Activated CD4-positive, alpha-beta T cell treated with anti-CD3 and anti-CD28 coated beads, Interleukin-2, amount 10 ng/mL, durations not matched to agents 7 days and 5 days (primary cell): Measurements from ENCODE around the gene PAN2. TPM values are rescaled to one million over a fixed set of nuclear protein-coding genes. Genes with fewer than 3 reads are reported as not detected.
"Not testable (repeated sequence)": the region's sequence is repeated elsewhere in the genome, so short reads cannot be mapped to it uniquely, and the experiment has no call there.

Experiments
- CTCF ChIA-PET: fragments of 350-600 bp; sonication (Branson Sonifier 250); formaldehyde crosslinking; loops from one replicate; lab custom pipeline; 2021; ENCODE audit warnings: antibody characterized with exemption; lab: Charles Lee
- POLR2A ChIA-PET: fragments of 350-600 bp; sonication (Branson Sonifier 250); formaldehyde crosslinking; loops from one replicate; lab custom pipeline; 2021; ENCODE audit warnings: antibody characterized with exemption; lab: Charles Lee
- DNase-seq: peaks from one replicate; pipeline ENCODE4 v3.0.0-alpha.2; 2020
- H3K27ac Mint-ChIP-seq: one replicate; pipeline ENCODE4 v1.8.0; 2021; ENCODE audit warnings: mild to moderate bottlenecking, moderate library complexity, mixed read lengths
- H3K27me3 Mint-ChIP-seq: one replicate; pipeline ENCODE4 v1.8.0; 2021; ENCODE audit warnings: mixed read lengths
- H3K36me3 Mint-ChIP-seq: one replicate; pipeline ENCODE4 v1.8.0; 2021; ENCODE audit warnings: low read depth, mixed read lengths
- H3K4me1 Mint-ChIP-seq: one replicate; pipeline ENCODE4 v1.8.0; 2021; ENCODE audit warnings: mixed read lengths
- H3K4me3 Mint-ChIP-seq: one replicate; pipeline ENCODE4 v1.8.0; 2021; ENCODE audit warnings: mild to moderate bottlenecking, moderate library complexity, mixed read lengths
- H3K9me3 Mint-ChIP-seq: one replicate; pipeline ENCODE4 v1.8.0; 2021; ENCODE audit warnings: mixed read lengths
- total RNA-seq, 2 experiments: library from RNA; stranded (reverse); gene quantifications; one replicate each; pipeline ENCODE4 v1.2.3, GENCODE V29; 2021

The PAN2 gene
- total RNA-seq, 2 experiments from 2014 or later: 76.9 to 78.9 TPM

DNA sequence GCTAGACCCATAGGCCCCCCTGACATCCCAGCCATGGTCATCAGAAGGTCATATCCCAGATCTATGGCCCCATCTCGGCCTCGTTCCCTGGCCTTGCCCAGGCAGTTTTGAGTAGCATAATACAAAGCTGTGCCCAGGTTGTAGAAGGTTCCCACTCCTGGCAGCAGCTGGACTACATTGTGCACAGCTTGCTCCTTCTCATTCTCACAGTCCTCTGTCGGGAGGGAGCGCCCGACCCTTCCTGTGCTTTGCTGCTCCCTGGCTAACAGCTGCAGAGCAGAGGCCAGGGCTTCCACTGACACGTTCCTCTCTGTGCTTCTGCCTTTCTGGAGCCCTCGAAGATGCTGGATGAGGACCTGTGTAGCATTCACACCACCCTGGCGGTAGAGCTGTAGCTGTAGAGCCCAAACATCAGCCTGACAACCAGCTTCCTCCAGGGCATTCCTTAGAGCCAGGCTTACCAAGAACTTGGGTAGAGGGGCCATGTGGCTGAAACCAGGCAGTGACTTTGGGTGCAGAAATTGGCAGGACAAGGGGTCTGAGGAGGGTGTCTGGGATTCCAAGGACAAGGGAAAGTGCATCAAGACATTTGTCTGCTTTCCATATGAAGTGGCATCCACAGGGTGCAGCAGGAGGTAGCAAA lies 27.8 kb upstream of the PAN2 start:
- Mint-ChIP-seq H3K4me3 (peak overlapping the region; percentile 91), H3K27me3 (no peaks in the 10 kb centered on the region), H3K27ac (peak overlapping the region; percentile 99), H3K4me1 (peaks cover 27% of the 10 kb centered on the region), H3K36me3 (peaks cover 19% of the 10 kb centered on the region), H3K9me3 (no peaks in the 10 kb centered on the region)
- ChIA-PET CTCF (interaction anchor here (1.0 to 3.9 kb wide), 7 partner anchors 12 to 348 kb away, joined by 3 to 21 read pairs (median 4); partner anchors contain the start of genes SMARCC2 and TIMELESS), POLR2A (interaction anchor here (0.6 kb wide), 1 partner anchor 45 kb away, joined by 3 read pairs; no protein-coding TSS in a partner anchor)
- no peak for DNase-seq

DNA sequence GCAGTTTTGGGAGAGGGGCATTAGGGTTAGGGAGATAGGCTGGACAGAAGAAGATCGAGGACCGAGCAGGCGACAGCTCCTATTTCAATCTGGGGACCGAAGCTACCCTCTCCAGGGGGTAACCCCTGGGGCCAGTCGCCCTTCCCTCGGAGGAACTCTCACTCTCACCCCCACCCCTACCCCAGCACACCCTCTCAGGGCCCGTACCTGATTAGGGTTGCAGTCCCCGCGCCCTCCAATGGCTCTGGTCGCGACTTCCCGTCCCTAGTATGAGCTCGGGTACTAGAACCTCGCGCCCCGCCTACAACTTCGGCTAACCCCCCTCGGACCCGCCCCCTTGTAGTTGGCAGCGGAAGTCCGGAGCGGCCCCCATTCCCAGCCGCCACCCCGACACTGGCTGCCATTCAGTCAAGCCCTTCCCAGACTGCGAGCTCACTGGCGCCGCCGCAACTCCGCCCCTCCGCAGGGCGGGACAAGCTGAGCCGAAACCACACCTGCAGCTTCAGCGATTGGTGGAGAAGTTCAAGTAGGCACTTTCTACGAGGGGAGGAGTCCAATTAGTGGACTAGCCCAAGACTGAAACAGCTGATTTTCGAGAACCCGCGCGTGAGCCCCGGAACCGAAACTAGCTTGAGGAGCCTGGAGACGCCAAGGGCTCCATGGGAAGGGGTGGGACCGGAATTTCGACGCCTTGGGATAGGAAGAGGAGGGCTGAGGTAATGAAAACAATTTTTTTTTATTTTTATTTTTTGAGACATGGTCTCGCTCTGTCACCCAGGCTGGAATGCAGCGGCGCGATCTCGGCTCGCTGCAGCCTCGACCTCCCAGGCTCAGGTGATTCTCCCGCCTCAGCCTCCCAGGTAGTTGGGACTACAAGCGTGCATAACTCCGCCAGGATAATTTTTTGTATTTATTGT lies 26.3 kb upstream of the PAN2 start, which contains the start of gene STAT2:
STAT2 (minus strand) TSS at position 257 of the 917 bp plus-strand sequence. CDS start 3,536 bp downstream, outside the sequence.
- peak within 1 kb of the TSS; percentile 99 for H3K27ac Mint-ChIP-seq
- POLR2A ChIA-PET: interaction anchor here (0.5 to 2.3 kb wide), 10 partner anchors 15 to 374 kb away, joined by 3 to 10 read pairs (median 3); partner anchors contain the start of genes CNPY2 and IL23A
- H3K27me3 Mint-ChIP-seq: no peaks in the 10 kb centered on the region
- H3K36me3 Mint-ChIP-seq: peaks cover 29% of the 10 kb centered on the region
- CTCF ChIA-PET: interaction anchor here (0.6 to 3.9 kb wide), 19 partner anchors 8 to 276 kb away, joined by 3 to 26 read pairs (median 4); partner anchors contain the start of genes ANKRD52, CNPY2, IL23A and RNF41
- peaks cover 32% of the 10 kb centered on the region for H3K4me1 Mint-ChIP-seq
- peak; percentile 100 for DNase-seq
- H3K9me3 Mint-ChIP-seq: no peaks in the 10 kb centered on the region
- H3K4me3 Mint-ChIP-seq: peak within 1 kb of the TSS; percentile 91

DNA sequence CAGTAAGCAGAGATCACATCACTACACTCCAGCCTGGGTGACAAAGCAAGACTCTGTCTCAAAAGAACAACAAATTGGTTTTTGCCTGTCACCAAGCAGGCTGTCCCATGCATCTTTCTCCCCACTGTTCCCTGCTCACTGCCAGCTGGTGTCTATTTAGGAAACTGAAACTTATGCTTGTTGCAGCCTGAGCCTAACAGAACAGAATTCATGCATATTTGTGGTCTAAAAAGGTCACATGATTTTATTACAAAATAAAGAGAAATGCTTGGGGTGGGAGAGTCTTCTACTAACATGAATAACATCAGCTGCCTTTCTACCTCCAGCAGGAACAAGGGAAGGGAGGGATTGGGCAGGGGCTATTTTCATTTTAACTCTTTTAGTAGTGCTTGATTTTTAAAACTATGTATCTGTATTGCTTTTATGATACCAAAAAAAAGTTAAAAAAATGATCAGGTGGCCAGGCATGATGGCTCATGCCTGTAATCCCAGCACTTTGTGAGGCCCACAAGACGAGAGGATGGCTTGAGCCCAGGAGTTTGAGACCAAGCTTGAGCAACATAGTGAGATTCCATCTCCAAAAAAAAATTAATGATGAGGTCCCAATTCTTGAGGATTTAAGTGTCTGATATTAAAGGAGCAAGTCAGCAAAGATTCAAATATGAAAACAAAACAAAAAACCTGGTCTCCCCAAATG lies 25.2 kb upstream of the PAN2 start:
- POLR2A ChIA-PET: interaction anchor here (0.6 to 2.3 kb wide), 7 partner anchors 16 to 241 kb away, joined by 3 to 10 read pairs (median 3); partner anchors contain the start of genes CNPY2, IL23A and ZC3H10

DNA sequence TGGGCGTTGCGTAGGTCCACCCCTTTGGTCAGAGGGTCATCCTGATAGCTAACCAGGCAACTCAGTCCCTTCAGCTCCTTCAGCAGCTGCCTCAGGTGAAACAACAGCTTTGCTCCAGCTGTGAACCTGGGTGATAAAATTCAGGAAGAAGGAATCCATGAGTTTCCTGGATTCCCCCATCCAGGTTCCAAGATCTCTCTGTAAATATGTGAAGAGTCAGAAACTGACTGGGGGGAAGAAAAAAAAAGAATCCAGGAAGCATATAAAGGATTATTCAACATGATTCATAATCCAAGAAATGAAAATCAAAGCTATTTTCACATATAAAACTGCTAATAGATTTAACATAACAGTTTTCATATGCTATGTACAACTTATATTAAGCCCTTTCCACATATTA lies 17.5 kb upstream of the PAN2 start:
- ChIA-PET POLR2A (interaction anchor here (0.6 to 1.2 kb wide), 2 partner anchors 13 to 117 kb away, joined by 3 to 4 read pairs; partner anchors contain the start of gene IL23A), CTCF (interaction anchor here (0.5 to 3.5 kb wide), 10 partner anchors 9 to 113 kb away, joined by 3 to 21 read pairs (median 3); partner anchors contain the start of genes ANKRD52, IL23A and STAT2)
- Mint-ChIP-seq H3K36me3 (peaks cover 71% of the 10 kb centered on the region), H3K4me3 (no peak overlapping the region), H3K27ac (no peak overlapping the region), H3K4me1 (peaks cover 8% of the 10 kb centered on the region), H3K27me3 (no peaks in the 10 kb centered on the region), H3K9me3 (no peaks in the 10 kb centered on the region)
- no peak for DNase-seq

More for the DNA sequence above, 25.2 kb upstream of the PAN2 start:
- peak overlapping the region; percentile 91 for H3K4me3 Mint-ChIP-seq
- no peak for DNase-seq
- CTCF ChIA-PET: interaction anchor here (0.5 to 3.9 kb wide), 12 partner anchors 9 to 170 kb away, joined by 3 to 26 read pairs (median 4); partner anchors contain the start of genes IL23A, RNF41 and SMARCC2
- peaks cover 32% of the 10 kb centered on the region for H3K4me1 Mint-ChIP-seq
- no peaks in the 10 kb centered on the region for H3K9me3 Mint-ChIP-seq
- no peaks in the 10 kb centered on the region for H3K27me3 Mint-ChIP-seq
- peak overlapping the region; percentile 99 for H3K27ac Mint-ChIP-seq
- peaks cover 39% of the 10 kb centered on the region for H3K36me3 Mint-ChIP-seq

DNA sequence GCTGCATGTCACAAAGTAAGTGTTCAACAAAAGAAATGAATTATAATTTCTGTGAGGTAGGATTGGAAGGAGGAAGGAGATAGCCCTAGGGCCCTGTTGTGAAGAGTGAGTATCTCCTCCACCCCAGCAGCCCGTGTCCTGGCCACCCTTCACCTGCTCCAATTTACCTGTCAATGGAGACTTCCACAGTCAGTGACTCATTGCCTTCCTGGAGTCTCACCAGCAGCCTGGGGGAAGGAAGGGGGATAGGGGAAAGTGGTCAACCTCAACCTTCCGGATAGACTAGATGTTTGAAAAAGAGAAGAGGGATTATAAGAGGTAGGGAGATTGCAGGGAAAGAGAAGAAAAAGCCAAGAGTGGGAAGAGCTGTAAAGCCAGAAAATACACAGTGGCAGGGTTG lies 16.9 kb upstream of the PAN2 start:
- Mint-ChIP-seq H3K9me3 (no peaks in the 10 kb centered on the region), H3K4me1 (peaks cover 4% of the 10 kb centered on the region), H3K4me3 (no peak overlapping the region), H3K27me3 (no peaks in the 10 kb centered on the region), H3K36me3 (peaks cover 71% of the 10 kb centered on the region), H3K27ac (no peak overlapping the region)
- DNase-seq: no peak
- ChIA-PET CTCF (interaction anchor here (0.6 to 3.5 kb wide), 8 partner anchors 8 to 92 kb away, joined by 3 to 21 read pairs (median 3); partner anchors contain the start of genes ANKRD52, IL23A and STAT2), POLR2A (interaction anchor here (1.2 kb wide), 1 partner anchor 12 kb away, joined by 3 read pairs; the partner anchor contains the start of gene IL23A)

DNA sequence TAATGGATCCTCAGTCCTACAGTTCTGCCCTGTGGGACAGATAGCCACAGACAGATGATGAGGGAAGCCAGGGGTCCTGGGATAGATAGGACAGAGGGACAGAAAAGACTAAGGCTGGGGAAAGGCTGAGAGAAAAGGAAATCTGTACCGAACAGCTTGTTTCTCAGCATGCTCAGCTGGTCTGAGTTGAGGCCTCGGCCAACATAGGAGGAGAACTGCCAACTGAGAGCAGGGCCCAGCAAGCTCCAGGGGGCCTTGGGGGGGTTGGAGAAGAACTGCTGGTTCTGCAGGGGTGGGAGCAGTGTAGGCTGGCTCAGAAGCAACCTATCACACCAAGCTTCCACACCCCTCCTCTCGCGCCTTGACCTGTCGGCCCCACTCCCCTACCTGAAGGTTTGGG lies 15.0 kb upstream of the PAN2 start:
- no peak for DNase-seq
- H3K36me3 Mint-ChIP-seq: peaks cover 67% of the 10 kb centered on the region
- peaks cover 3% of the 10 kb centered on the region for H3K4me1 Mint-ChIP-seq
- H3K9me3 Mint-ChIP-seq: no peaks in the 10 kb centered on the region
- H3K27ac Mint-ChIP-seq: no peak overlapping the region
- H3K27me3 Mint-ChIP-seq: no peaks in the 10 kb centered on the region
- ChIA-PET POLR2A (interaction anchor here (1.1 kb wide), 1 partner anchor 24 kb away, joined by 3 read pairs; no protein-coding TSS in a partner anchor), CTCF (interaction anchor here (0.6 to 3.5 kb wide), 3 partner anchors 11 to 321 kb away, joined by 4 to 21 read pairs (median 5); partner anchors contain the start of genes CNPY2 and STAT2)
- no peak overlapping the region for H3K4me3 Mint-ChIP-seq

DNA sequence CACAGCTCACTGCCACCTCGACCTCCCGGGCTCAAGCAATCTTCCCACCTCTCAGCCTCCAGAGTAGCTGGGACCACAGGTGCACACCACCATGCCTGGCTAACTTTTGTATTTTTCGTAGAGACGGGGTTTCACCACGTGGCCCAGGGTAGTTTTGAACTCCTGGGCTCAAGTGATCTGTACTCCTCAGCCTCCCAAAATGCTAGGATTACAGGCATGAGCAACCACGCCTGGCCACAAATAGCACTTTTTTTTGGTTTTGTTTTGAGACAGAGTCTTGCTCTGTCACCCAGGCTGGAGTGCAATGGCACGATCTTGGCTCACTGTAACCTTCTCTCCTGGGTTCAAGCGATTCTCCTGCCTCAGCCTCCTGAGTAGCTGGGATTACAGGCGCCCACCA lies 13.5 kb upstream of the PAN2 start:
- H3K4me3 Mint-ChIP-seq, H3K9me3 Mint-ChIP-seq, DNase-seq, H3K27me3 Mint-ChIP-seq, H3K27ac Mint-ChIP-seq, H3K4me1 Mint-ChIP-seq: not testable (repeated sequence)
- H3K36me3 Mint-ChIP-seq: peaks cover 77% of the 10 kb centered on the region
- ChIA-PET POLR2A (interaction anchor here (1.0 kb wide), 1 partner anchor 31 kb away, joined by 3 read pairs; the partner anchor contains the start of gene CNPY2), CTCF (interaction anchor here (1.3 to 4.6 kb wide), 4 partner anchors 9 to 158 kb away, joined by 4 to 26 read pairs (median 4); partner anchors contain the start of genes IL23A, SMARCC2 and STAT2)

DNA sequence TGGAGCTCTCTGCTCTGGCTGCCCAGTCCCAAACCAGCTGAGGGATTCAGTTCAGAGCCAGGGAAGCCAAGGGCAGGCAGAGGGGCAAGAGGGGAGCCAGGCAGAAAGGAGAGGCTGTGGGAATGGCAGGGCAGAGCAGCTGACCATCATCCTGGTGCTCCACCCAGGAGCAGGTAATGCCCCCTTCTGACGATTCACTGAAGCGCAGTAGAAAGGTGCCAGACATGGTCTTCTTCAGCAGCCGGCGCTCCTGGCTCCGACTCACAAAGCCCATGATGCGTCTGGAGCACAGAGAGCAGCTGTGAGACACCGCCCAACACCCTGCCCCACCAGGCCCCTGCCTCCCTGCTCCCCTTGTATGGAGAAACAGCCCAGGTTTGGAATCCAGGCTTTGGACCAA lies 12.9 kb upstream of the PAN2 start:
- H3K27ac Mint-ChIP-seq: no peak overlapping the region

DNA sequence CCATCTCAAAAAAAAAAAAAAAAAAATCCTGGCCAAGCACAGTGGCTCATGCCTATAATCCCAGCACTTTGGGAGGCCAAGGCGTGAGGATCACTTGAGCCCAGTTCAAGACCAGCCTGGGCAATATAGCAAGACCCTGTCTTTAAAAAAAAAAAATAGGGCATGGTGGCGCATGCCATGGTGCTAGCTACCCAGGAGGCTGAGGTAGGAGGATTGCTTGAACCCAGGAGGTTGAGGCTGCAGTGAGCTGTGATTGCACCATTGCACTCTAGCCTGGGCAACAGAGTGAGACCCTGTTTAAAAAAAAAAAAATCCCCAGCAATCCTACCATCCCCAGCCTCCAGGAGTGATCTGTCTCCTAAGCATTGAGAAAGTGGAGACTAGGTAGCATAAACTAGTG lies 8.5 kb upstream of the PAN2 start:
- H3K9me3 Mint-ChIP-seq, POLR2A ChIA-PET, DNase-seq, H3K27ac Mint-ChIP-seq, H3K4me3 Mint-ChIP-seq, H3K27me3 Mint-ChIP-seq: not testable (repeated sequence)
- Mint-ChIP-seq H3K4me1 (peaks cover 39% of the 10 kb centered on the region), H3K36me3 (peaks cover 64% of the 10 kb centered on the region)
- CTCF ChIA-PET: interaction anchor here (0.6 to 1.3 kb wide), 7 partner anchors 9 to 1198 kb away, joined by 3 to 5 read pairs (median 3); no protein-coding TSS in a partner anchor

More for the DNA sequence above, 12.9 kb upstream of the PAN2 start:
- H3K4me1 Mint-ChIP-seq: peaks cover 5% of the 10 kb centered on the region
- peaks cover 79% of the 10 kb centered on the region for H3K36me3 Mint-ChIP-seq
- no peaks in the 10 kb centered on the region for H3K9me3 Mint-ChIP-seq
- POLR2A ChIA-PET: interaction anchor here (0.5 to 1.0 kb wide), 3 partner anchors 31 to 1501 kb away, joined by 3 to 13 read pairs (median 3); partner anchors contain the start of gene CNPY2
- H3K27me3 Mint-ChIP-seq: no peaks in the 10 kb centered on the region
- no peak overlapping the region for H3K4me3 Mint-ChIP-seq
- no peak for DNase-seq
- CTCF ChIA-PET: interaction anchor here (0.9 to 4.6 kb wide), 6 partner anchors 9 to 312 kb away, joined by 3 to 26 read pairs (median 4); partner anchors contain the start of genes IL23A, SMARCC2 and STAT2

DNA sequence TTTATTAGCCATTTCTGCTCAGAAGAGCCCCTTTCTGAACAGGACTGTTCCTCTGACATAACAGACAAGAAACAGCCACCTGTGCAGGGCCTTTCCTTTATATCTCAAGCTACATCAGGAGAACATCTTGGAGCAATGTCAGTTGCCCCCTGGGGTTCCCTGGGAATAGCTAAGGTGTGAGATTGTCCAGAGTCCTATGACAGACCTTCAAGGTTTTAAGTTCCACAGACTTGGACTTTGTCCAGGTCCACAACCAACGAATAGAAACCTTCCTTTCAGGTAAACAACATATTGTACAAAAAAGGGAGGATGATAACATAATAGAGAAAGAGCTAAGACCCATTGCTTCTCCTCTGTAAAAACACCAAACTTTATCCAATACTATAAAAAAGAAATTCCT lies 7.8 kb upstream of the PAN2 start:
- CTCF ChIA-PET: interaction anchor here (0.7 to 1.3 kb wide), 4 partner anchors 9 to 50 kb away, joined by 3 to 4 read pairs (median 3); no protein-coding TSS in a partner anchor
- no peak for DNase-seq
- Mint-ChIP-seq H3K4me1 (peaks cover 41% of the 10 kb centered on the region), H3K27ac (no peak overlapping the region), H3K9me3 (no peaks in the 10 kb centered on the region), H3K36me3 (peaks cover 58% of the 10 kb centered on the region), H3K27me3 (no peaks in the 10 kb centered on the region), H3K4me3 (no peak overlapping the region)
- POLR2A ChIA-PET: no interaction called here

DNA sequence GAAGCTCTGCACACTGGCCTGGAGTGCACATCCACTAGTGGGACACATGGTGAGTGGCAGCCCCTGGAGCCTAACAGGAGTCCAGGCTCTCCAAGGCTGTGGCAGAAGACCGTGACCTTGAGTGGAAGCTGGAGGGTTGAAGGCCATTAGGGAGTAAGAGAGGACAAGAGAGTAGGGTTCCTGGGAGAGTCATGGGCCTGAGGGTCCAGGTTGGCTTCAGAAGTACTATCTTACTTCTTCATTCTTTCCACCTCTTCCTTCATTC lies 5.3 kb upstream of the PAN2 start:
- peaks cover 41% of the 10 kb centered on the region for H3K36me3 Mint-ChIP-seq
- no peaks in the 10 kb centered on the region for H3K27me3 Mint-ChIP-seq
- H3K27ac Mint-ChIP-seq: peak overlapping the region; percentile 97
- CTCF ChIA-PET: interaction anchor here (0.6 to 2.6 kb wide), 7 partner anchors 10 to 188 kb away, joined by 3 to 11 read pairs (median 4); partner anchors contain the start of genes CNPY2 and SMARCC2
- H3K4me3 Mint-ChIP-seq: peak overlapping the region; percentile 73
- POLR2A ChIA-PET: interaction anchor here (0.6 to 1.0 kb wide), 2 partner anchors 18 to 19 kb away, joined by 3 to 10 read pairs; no protein-coding TSS in a partner anchor
- DNase-seq: no peak
- H3K4me1 Mint-ChIP-seq: peaks cover 53% of the 10 kb centered on the region
- no peaks in the 10 kb centered on the region for H3K9me3 Mint-ChIP-seq
